ENCODE measurements around the gene C9orf43. TPM values are rescaled to one million over a fixed set of nuclear protein-coding genes. Genes with fewer than 3 reads are reported as not detected.

The C9orf43 gene
- total and polyA plus RNA-seq, 2 experiments from 2014 or later: 0.63 to 1.1 TPM

DNA sequence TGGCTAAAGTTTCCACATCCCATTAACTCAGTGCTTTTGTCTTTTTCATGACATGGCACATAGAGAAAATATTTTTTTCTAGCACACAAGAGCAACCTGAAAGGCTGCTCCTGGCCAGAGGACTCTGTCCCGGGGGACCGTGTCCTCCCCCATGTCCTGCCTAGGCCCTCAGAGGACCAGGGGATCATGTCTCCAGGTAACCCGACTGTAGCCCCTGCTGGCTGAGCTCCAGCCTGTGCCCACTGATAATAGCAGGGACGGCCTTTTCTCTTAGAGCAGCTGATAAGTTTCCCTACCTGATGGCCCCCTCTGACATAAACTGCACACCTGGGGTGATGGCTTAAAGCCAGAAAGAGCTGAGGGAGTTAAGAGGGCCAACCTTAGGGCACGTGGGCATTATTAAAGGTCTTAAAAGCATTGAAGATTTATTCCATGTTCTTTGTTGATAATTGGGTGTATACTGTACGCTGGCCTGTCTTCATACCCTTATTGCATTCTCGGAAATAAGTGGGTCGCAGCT, 39.7 kb upstream of the C9orf43 start:
- no peak overlapping the region for H3K27ac Mint-ChIP-seq
- H3K27ac ChIP-seq (ENCODE audit: low read depth): no peak overlapping the region
- H3K36me3 ChIP-seq (ENCODE audit: insufficient read depth): no peaks in the 10 kb centered on the region
- no peaks in the 10 kb centered on the region for H4K20me1 ChIP-seq (replicated peaks; ENCODE audit: insufficient read depth)
- H3K9me2 ChIP-seq (ENCODE audit: insufficient read depth): no peaks in the 10 kb centered on the region
- TF ChIP-seq JUNB (IDR thresholded peaks at IDR 0.05; ENCODE audit: unreplicated experiment) (no peak), POLR2AphosphoS5 (IDR thresholded peaks at IDR 0.05; ENCODE audit: low read depth) (no peak), STAT1 (IDR thresholded peaks at IDR 0.05; ENCODE audit: unreplicated experiment) (no peak), NANOG (IDR thresholded peaks at IDR 0.05; ENCODE audit: borderline replicate concordance) (no peak), ZNF331 (CRISPR knock-in tag; IDR thresholded peaks at IDR 0.05; ENCODE audit: low read depth) (no peak)
- TF ChIP-seq, protein P1, sequence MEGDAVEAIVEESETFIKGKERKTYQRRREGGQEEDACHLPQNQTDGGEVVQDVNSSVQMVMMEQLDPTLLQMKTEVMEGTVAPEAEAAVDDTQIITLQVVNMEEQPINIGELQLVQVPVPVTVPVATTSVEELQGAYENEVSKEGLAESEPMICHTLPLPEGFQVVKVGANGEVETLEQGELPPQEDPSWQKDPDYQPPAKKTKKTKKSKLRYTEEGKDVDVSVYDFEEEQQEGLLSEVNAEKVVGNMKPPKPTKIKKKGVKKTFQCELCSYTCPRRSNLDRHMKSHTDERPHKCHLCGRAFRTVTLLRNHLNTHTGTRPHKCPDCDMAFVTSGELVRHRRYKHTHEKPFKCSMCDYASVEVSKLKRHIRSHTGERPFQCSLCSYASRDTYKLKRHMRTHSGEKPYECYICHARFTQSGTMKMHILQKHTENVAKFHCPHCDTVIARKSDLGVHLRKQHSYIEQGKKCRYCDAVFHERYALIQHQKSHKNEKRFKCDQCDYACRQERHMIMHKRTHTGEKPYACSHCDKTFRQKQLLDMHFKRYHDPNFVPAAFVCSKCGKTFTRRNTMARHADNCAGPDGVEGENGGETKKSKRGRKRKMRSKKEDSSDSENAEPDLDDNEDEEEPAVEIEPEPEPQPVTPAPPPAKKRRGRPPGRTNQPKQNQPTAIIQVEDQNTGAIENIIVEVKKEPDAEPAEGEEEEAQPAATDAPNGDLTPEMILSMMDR (conservative IDR thresholded peaks at IDR 0.05; ENCODE audit: low read depth in 2 of 2): no peak
- H3K9me3 Mint-ChIP-seq: no peaks in the 10 kb centered on the region
- H3K4me3 ChIP-seq: no peak overlapping the region
- ATAC-seq: no peak; the same call in 2 of the 3 replicates
- H3K27me3 ChIP-seq (ENCODE audit: insufficient read depth): no peaks in the 10 kb centered on the region
- no peaks in the 10 kb centered on the region for H3K79me2 ChIP-seq (replicated peaks; ENCODE audit: insufficient read depth)
- H3K4me1 Mint-ChIP-seq: peaks cover 4% of the 10 kb centered on the region
- H2AFZ ChIP-seq: no peak overlapping the region
- H3K4me3 Mint-ChIP-seq: no peak overlapping the region
- peaks cover 6% of the 10 kb centered on the region; the same call in 2 of the 3 replicates for H3K36me3 Mint-ChIP-seq (ENCODE audit: low read depth)
- DNase-seq (ENCODE audit: low spot score): no peak
- H3K4me1 ChIP-seq (ENCODE audit: insufficient read depth): no peaks in the 10 kb centered on the region
- H3K27me3 Mint-ChIP-seq (ENCODE audit: insufficient read depth, low read depth, poor library complexity): peaks cover 2% of the 10 kb centered on the region
- no peaks in the 10 kb centered on the region for H3F3A ChIP-seq (replicated peaks; ENCODE audit: low read depth)
- H3K4me2 ChIP-seq: no peak overlapping the region

DNA sequence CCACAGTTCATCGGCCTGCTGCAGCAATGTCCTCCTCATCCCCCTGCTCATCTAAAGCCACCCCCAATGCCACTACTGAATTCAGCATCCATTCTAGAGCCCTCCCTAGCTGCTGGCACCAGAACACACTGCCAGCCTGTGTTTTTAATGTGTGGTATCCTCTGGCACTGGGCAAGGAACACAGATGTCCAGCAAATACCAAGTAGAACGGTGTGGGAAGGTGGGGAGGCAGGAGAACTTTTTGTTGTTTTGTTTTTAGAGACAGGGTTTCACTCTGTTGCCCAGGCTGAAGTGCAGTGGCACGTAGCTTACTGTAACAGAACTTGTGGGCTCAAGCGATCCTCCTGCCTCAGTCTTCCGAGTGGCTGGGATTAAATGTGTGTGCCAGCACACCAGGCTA, 38.5 kb upstream of the C9orf43 start:
- H3K4me1 ChIP-seq (ENCODE audit: insufficient read depth): no peaks in the 10 kb centered on the region
- Mint-ChIP-seq H3K4me1 (peaks cover 4% of the 10 kb centered on the region), H3K27ac (no peak overlapping the region; the same call in 1 of the 2 replicates), H3K27me3 (ENCODE audit: insufficient read depth, low read depth, poor library complexity) (peaks cover 2% of the 10 kb centered on the region), H3K4me3 (no peak overlapping the region), H3K9me3 (no peaks in the 10 kb centered on the region), H3K36me3 (ENCODE audit: low read depth) (peaks cover 6% of the 10 kb centered on the region; the same call in 2 of the 3 replicates)
- H3K4me3 ChIP-seq: no peak overlapping the region
- H3K27ac ChIP-seq (ENCODE audit: low read depth): no peak overlapping the region
- TF ChIP-seq ZNF331 (CRISPR knock-in tag; IDR thresholded peaks at IDR 0.05; ENCODE audit: low read depth): no peak
- H3K9me2 ChIP-seq (ENCODE audit: insufficient read depth): no peaks in the 10 kb centered on the region
- H3F3A ChIP-seq (replicated peaks; ENCODE audit: low read depth): no peaks in the 10 kb centered on the region
- no peak for ATAC-seq
- H3K27me3 ChIP-seq (ENCODE audit: insufficient read depth): no peaks in the 10 kb centered on the region
- H4K20me1 ChIP-seq (replicated peaks; ENCODE audit: insufficient read depth): no peaks in the 10 kb centered on the region
- no peaks in the 10 kb centered on the region for H3K36me3 ChIP-seq (ENCODE audit: insufficient read depth)
- no peak for DNase-seq (ENCODE audit: low spot score)
- no peak overlapping the region for H2AFZ ChIP-seq
- H3K4me2 ChIP-seq: no peak overlapping the region
- H3K79me2 ChIP-seq (replicated peaks; ENCODE audit: insufficient read depth): no peaks in the 10 kb centered on the region

DNA sequence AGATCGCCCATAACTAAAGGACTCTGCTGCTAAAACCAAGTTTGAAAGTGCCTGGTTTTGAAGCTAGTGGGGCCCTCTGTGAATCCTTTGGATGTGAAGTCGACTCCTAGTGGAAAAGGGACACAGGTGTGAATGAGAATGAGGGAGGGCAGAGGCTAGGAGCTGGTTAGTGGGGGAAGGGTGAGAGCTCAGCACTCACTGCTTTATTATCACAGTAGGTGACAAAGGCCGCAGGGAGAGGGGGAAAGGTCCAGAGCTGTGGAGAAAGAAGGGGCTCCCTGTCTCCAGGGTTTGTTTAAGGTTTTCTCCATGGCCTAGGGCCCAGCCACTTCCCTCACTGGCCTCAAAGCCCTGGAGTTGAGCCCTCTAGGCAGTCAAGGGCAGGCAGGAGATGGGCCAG, 37.3 kb upstream of the C9orf43 start:
- H3K4me3 ChIP-seq: no peak overlapping the region
- H3F3A ChIP-seq (replicated peaks; ENCODE audit: low read depth): no peaks in the 10 kb centered on the region
- no peaks in the 10 kb centered on the region for H3K9me2 ChIP-seq (ENCODE audit: insufficient read depth)
- no peaks in the 10 kb centered on the region for H3K27me3 ChIP-seq (ENCODE audit: insufficient read depth)
- H3K27ac ChIP-seq (ENCODE audit: low read depth): no peak overlapping the region
- peaks cover 6% of the 10 kb centered on the region; the same call in 2 of the 3 replicates for H3K36me3 Mint-ChIP-seq (ENCODE audit: low read depth)
- peaks cover 4% of the 10 kb centered on the region for H3K4me1 Mint-ChIP-seq
- H3K4me2 ChIP-seq: no peak overlapping the region
- peaks cover 2% of the 10 kb centered on the region for H3K27me3 Mint-ChIP-seq (ENCODE audit: insufficient read depth, low read depth, poor library complexity)
- ATAC-seq (no peak), DNase-seq (ENCODE audit: low spot score) (no peak)
- H4K20me1 ChIP-seq (replicated peaks; ENCODE audit: insufficient read depth): no peaks in the 10 kb centered on the region
- no peaks in the 10 kb centered on the region for H3K79me2 ChIP-seq (replicated peaks; ENCODE audit: insufficient read depth)
- no peaks in the 10 kb centered on the region for H3K36me3 ChIP-seq (ENCODE audit: insufficient read depth)
- no peaks in the 10 kb centered on the region for H3K4me1 ChIP-seq (ENCODE audit: insufficient read depth)
- H3K27ac Mint-ChIP-seq: no peak overlapping the region
- H2AFZ ChIP-seq: no peak overlapping the region
- H3K9me3 Mint-ChIP-seq: no peaks in the 10 kb centered on the region
- H3K4me3 Mint-ChIP-seq: no peak overlapping the region; the same call in 2 of the 3 replicates
- TF ChIP-seq JUNB (IDR thresholded peaks at IDR 0.05; ENCODE audit: unreplicated experiment) (no peak), STAT1 (IDR thresholded peaks at IDR 0.05; ENCODE audit: unreplicated experiment) (no peak), EZH2 (IDR thresholded peaks at IDR 0.05; ENCODE audit: low read depth, unreplicated experiment) (no peak), ZNF331 (CRISPR knock-in tag; IDR thresholded peaks at IDR 0.05; ENCODE audit: low read depth) (no peak), POLR2AphosphoS5 (IDR thresholded peaks at IDR 0.05; ENCODE audit: low read depth) (no peak), ZNF114 (CRISPR knock-in tag; IDR thresholded peaks at IDR 0.05) (no peak), CREB1 (CRISPR knock-in tag; IDR thresholded peaks at IDR 0.05; ENCODE audit: low read depth) (no peak)
- TF ChIP-seq, protein P2, sequence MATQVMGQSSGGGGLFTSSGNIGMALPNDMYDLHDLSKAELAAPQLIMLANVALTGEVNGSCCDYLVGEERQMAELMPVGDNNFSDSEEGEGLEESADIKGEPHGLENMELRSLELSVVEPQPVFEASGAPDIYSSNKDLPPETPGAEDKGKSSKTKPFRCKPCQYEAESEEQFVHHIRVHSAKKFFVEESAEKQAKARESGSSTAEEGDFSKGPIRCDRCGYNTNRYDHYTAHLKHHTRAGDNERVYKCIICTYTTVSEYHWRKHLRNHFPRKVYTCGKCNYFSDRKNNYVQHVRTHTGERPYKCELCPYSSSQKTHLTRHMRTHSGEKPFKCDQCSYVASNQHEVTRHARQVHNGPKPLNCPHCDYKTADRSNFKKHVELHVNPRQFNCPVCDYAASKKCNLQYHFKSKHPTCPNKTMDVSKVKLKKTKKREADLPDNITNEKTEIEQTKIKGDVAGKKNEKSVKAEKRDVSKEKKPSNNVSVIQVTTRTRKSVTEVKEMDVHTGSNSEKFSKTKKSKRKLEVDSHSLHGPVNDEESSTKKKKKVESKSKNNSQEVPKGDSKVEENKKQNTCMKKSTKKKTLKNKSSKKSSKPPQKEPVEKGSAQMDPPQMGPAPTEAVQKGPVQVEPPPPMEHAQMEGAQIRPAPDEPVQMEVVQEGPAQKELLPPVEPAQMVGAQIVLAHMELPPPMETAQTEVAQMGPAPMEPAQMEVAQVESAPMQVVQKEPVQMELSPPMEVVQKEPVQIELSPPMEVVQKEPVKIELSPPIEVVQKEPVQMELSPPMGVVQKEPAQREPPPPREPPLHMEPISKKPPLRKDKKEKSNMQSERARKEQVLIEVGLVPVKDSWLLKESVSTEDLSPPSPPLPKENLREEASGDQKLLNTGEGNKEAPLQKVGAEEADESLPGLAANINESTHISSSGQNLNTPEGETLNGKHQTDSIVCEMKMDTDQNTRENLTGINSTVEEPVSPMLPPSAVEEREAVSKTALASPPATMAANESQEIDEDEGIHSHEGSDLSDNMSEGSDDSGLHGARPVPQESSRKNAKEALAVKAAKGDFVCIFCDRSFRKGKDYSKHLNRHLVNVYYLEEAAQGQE (IDR thresholded peaks at IDR 0.05; ENCODE audit: unreplicated experiment): no peak
- TF ChIP-seq, protein P1 (conservative IDR thresholded peaks at IDR 0.05; ENCODE audit: low read depth in 2 of 2): no peak
